ENCODE measurements around the gene UBE2J1.

The UBE2J1 gene

DNA sequence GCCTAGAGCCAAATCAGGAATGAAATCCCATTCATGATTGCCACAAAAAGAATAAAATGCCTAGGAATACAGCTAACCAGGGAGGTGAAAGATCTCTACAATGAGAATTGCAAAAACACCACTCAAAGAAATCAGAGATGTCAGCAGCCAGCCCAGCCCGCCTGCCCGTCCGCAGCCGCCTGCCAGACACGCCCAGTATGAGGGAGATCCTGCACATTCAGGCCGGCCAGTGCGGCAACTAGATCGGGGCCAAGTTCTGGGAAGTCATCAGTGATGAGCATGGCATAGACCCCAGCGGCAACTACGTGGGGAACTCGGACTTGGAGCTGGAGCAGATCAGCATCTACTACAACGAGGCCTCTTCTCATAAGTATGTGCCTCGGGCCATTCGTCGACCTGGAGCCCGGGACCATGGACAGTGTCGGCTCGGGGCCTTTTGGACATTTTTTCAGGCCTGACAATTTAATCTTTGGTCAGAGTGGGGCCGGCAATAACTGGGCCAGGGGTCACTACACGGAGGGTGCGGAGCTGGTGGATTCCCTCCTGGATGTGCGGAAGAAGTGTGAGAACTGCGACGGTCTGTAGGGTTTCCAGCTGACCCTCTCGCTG is 50.8 kb downstream of the UBE2J1 start:
- DNase-seq (ENCODE audit: low spot score) (no peak), ATAC-seq (ENCODE audit: low read depth) (no peak)
- TF ChIP-seq, protein P1, sequence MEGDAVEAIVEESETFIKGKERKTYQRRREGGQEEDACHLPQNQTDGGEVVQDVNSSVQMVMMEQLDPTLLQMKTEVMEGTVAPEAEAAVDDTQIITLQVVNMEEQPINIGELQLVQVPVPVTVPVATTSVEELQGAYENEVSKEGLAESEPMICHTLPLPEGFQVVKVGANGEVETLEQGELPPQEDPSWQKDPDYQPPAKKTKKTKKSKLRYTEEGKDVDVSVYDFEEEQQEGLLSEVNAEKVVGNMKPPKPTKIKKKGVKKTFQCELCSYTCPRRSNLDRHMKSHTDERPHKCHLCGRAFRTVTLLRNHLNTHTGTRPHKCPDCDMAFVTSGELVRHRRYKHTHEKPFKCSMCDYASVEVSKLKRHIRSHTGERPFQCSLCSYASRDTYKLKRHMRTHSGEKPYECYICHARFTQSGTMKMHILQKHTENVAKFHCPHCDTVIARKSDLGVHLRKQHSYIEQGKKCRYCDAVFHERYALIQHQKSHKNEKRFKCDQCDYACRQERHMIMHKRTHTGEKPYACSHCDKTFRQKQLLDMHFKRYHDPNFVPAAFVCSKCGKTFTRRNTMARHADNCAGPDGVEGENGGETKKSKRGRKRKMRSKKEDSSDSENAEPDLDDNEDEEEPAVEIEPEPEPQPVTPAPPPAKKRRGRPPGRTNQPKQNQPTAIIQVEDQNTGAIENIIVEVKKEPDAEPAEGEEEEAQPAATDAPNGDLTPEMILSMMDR (IDR thresholded peaks at IDR 0.05; ENCODE audit: poor library complexity, severe bottlenecking): no peak
- Histone ChIP-seq H3K4me3 (ENCODE audit: severe bottlenecking) (no peak overlapping the region), H3K4me1 (ENCODE audit: insufficient read depth, poor library complexity, severe bottlenecking) (peaks cover 4% of the 10 kb centered on the region), H3K36me3 (ENCODE audit: low read depth) (no peaks in the 10 kb centered on the region), H3K27me3 (ENCODE audit: insufficient read depth, poor library complexity, severe bottlenecking) (peaks cover 34% of the 10 kb centered on the region), H3K27ac (ENCODE audit: poor library complexity, severe bottlenecking) (no peak overlapping the region), H3K9me3 (ENCODE audit: severe bottlenecking) (no peaks in the 10 kb centered on the region)

DNA sequence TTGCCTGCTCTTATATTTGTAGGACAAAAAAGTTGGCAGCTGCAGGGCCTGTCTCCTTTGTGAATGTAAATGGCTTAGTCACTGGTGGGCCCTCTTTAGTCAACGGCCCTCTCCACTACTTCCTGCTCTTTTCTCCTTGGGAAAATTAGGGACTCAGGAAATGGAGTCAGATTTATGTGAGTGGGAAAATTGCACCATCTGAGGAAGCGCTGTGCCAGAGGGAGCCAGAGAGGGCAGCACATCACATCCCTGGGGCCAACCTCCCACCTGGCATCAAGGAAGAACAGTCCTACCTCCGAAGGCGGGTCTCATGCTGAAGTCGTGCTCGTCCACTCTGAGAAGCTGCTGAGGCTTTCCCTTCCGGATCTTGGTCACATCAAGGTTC is 53.1 kb downstream of the UBE2J1 start:
- TF ChIP-seq, protein P1 (IDR thresholded peaks at IDR 0.05; ENCODE audit: poor library complexity, severe bottlenecking): no peak
- H3K36me3 ChIP-seq (ENCODE audit: low read depth): no peaks in the 10 kb centered on the region
- H3K4me1 ChIP-seq (ENCODE audit: insufficient read depth, poor library complexity, severe bottlenecking): peaks cover 4% of the 10 kb centered on the region
- H3K4me3 ChIP-seq (ENCODE audit: severe bottlenecking): no peak overlapping the region
- H3K9me3 ChIP-seq (ENCODE audit: severe bottlenecking): no peaks in the 10 kb centered on the region
- ATAC-seq (ENCODE audit: low read depth) (no peak), DNase-seq (ENCODE audit: low spot score) (no peak)
- H3K27me3 ChIP-seq (ENCODE audit: insufficient read depth, poor library complexity, severe bottlenecking): peaks cover 34% of the 10 kb centered on the region
- no peak overlapping the region for H3K27ac ChIP-seq (ENCODE audit: poor library complexity, severe bottlenecking)

DNA sequence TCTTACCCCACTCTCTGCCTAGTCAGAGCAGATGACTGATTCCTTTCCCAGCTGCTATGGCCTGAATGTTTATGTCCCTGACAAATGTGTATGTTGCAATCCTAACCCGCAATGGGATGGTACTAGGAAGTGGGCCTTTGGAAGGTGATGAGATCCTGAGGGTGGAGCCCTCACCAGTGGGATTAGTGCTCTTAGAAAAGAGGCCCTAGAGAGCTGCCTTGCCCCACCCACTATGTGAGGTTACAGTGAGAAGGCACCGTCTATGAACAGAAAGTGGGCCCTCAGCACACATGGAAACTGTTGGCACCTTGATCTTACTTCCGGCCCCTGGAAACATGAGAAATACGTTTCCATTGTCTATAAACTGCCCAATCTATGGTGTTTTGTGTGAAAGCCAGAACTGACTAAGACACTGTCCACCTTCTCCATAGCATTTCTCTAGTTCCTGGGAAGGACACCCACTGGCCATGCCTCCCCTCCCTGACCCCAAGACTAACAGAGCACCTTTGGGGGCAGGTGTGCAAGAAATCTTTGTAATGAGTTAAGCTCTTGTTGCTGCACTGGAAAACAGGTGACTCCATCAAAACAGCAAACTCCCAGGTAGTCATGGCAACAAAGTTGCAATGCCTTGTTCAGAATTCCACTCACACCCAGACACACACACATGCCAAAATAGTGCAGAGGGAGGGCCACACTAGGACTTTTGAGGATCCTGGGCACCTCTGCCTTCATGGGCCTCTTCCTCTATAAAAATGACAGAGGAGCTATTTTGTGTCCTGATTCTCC is 53.6 kb downstream of the UBE2J1 start:
- Histone ChIP-seq H3K4me1 (ENCODE audit: insufficient read depth, poor library complexity, severe bottlenecking) (peaks cover 4% of the 10 kb centered on the region), H3K27ac (ENCODE audit: poor library complexity, severe bottlenecking) (no peak overlapping the region), H3K27me3 (ENCODE audit: insufficient read depth, poor library complexity, severe bottlenecking) (peaks cover 36% of the 10 kb centered on the region), H3K4me3 (ENCODE audit: severe bottlenecking) (no peak overlapping the region), H3K36me3 (ENCODE audit: low read depth) (no peaks in the 10 kb centered on the region), H3K9me3 (ENCODE audit: severe bottlenecking) (no peaks in the 10 kb centered on the region)
- TF ChIP-seq, protein P1 (IDR thresholded peaks at IDR 0.05; ENCODE audit: poor library complexity, severe bottlenecking): no peak
- DNase-seq (ENCODE audit: low spot score) (no peak), ATAC-seq (ENCODE audit: low read depth) (peak; percentile 52)

DNA sequence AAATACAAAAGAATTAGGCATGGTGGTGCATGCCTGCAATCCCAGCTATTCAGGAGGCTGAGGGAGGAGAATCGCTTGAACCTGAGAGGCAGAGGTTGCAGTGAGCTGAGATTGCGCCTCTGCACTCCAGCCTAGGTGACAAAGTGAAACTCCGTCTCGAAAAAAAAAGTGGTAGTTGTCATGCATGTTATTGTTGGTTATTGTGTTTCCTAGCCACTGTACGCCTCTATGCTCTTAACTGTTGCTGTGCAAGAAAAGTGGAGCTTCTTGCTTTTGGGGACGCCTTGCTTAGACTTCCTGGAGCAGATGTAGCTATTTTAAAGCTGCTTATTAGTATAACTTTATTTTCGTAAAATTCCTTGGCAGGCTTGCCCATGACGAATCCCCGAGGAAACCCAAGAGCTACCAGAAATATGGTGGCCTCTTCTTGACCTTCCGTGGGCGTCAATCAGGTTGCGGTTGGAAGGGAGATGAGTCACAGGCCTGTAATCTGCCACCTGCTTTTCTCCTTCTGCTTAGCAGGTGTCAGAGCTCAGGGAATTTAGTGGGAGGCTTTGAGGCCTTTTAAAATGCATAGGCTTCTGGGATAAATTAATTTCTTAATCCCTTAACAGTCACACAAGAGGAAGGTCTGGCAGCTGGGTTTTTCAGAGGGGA is 54.7 kb downstream of the UBE2J1 start:
- Histone ChIP-seq H3K27me3 (ENCODE audit: insufficient read depth, poor library complexity, severe bottlenecking) (peaks cover 36% of the 10 kb centered on the region), H3K4me1 (ENCODE audit: insufficient read depth, poor library complexity, severe bottlenecking) (peaks cover 4% of the 10 kb centered on the region), H3K9me3 (ENCODE audit: severe bottlenecking) (no peaks in the 10 kb centered on the region), H3K27ac (ENCODE audit: poor library complexity, severe bottlenecking) (no peak overlapping the region), H3K36me3 (ENCODE audit: low read depth) (no peaks in the 10 kb centered on the region), H3K4me3 (ENCODE audit: severe bottlenecking) (no peak overlapping the region)
- TF ChIP-seq, protein P1 (IDR thresholded peaks at IDR 0.05; ENCODE audit: poor library complexity, severe bottlenecking): no peak
- ATAC-seq (ENCODE audit: low read depth) (peak; percentile 87), DNase-seq (ENCODE audit: low spot score) (peak; percentile 89)
